ENCODE results near the gene PDXK.

PDXK gene

GRCh38 chr21:43754948-43755781, 36.2 kb downstream of the PDXK start:
- TF ChIP-seq CTCF (IDR thresholded peaks at IDR 0.05; ENCODE audit: borderline replicate concordance, insufficient read depth, low read depth, low read length), result no peak
- H3K4me3 ChIP-seq (ENCODE audit: low read depth, low read length), result no peak overlapping the region

- no peak overlapping the region for H3K4me3 ChIP-seq (ENCODE audit: low read depth, low read length)
- no peak for TF ChIP-seq CTCF (IDR thresholded peaks at IDR 0.05; ENCODE audit: borderline replicate concordance, insufficient read depth, low read depth, low read length)
These were observed 37.1 kb downstream of the PDXK start for GRCh38 chr21:43755820-43756594.

GRCh38 chr21:43757601-43758000, 38.7 kb downstream of the PDXK start:
- no peak overlapping the region for H3K4me3 ChIP-seq (ENCODE audit: low read depth, low read length)
- no peak for TF ChIP-seq CTCF (IDR thresholded peaks at IDR 0.05; ENCODE audit: borderline replicate concordance, insufficient read depth, low read depth, low read length)

GRCh38 chr21:43758111-43758641, 39.2 kb downstream of the PDXK start:
- no peak for TF ChIP-seq CTCF (IDR thresholded peaks at IDR 0.05; ENCODE audit: borderline replicate concordance, insufficient read depth, low read depth, low read length)
- H3K4me3 ChIP-seq (ENCODE audit: low read depth, low read length), result no peak overlapping the region

- no peak overlapping the region for H3K4me3 ChIP-seq (ENCODE audit: low read depth, low read length)
- TF ChIP-seq CTCF (IDR thresholded peaks at IDR 0.05; ENCODE audit: borderline replicate concordance, insufficient read depth, low read depth, low read length), result no peak
These were observed 39.9 kb downstream of the PDXK start for GRCh38 chr21:43758811-43759210.

- TF ChIP-seq CTCF (IDR thresholded peaks at IDR 0.05; ENCODE audit: borderline replicate concordance, insufficient read depth, low read depth, low read length), result no peak
- H3K4me3 ChIP-seq (ENCODE audit: low read depth, low read length), result no peak overlapping the region
These were observed 40.7 kb downstream of the PDXK start for GRCh38 chr21:43759651-43760050.

All from GM12875 (cell line).